GM12801 (cell line): Measurements from ENCODE around the gene ITPRID1.

Source experiments
- TF ChIP-seq, protein P1 (sequence below): IDR thresholded peaks from one replicate; pipeline ENCODE4 v1.5.1; 2011; ENCODE audit warnings: control low read depth; ENCODE audit not compliant: insufficient read length; ENCODE audit errors: extremely low read depth

ITPRID1 gene

GRCh38 chr7:31478018-31478417 lies 35.9 kb upstream of the ITPRID1 start:
- TF ChIP-seq, protein P1, sequence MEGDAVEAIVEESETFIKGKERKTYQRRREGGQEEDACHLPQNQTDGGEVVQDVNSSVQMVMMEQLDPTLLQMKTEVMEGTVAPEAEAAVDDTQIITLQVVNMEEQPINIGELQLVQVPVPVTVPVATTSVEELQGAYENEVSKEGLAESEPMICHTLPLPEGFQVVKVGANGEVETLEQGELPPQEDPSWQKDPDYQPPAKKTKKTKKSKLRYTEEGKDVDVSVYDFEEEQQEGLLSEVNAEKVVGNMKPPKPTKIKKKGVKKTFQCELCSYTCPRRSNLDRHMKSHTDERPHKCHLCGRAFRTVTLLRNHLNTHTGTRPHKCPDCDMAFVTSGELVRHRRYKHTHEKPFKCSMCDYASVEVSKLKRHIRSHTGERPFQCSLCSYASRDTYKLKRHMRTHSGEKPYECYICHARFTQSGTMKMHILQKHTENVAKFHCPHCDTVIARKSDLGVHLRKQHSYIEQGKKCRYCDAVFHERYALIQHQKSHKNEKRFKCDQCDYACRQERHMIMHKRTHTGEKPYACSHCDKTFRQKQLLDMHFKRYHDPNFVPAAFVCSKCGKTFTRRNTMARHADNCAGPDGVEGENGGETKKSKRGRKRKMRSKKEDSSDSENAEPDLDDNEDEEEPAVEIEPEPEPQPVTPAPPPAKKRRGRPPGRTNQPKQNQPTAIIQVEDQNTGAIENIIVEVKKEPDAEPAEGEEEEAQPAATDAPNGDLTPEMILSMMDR: no peak

- TF ChIP-seq, protein P1: no peak
Observed at GRCh38 chr7:31478721-31479120, 35.2 kb upstream of the ITPRID1 start.

- TF ChIP-seq, protein P1: no peak
Observed at GRCh38 chr7:31487071-31487470, 26.8 kb upstream of the ITPRID1 start.

GRCh38 chr7:31487476-31487875 lies 26.4 kb upstream of the ITPRID1 start:
- TF ChIP-seq, protein P1: no peak

GRCh38 chr7:31488562-31489203 lies 25.2 kb upstream of the ITPRID1 start:
- TF ChIP-seq, protein P1: no peak

DNA sequence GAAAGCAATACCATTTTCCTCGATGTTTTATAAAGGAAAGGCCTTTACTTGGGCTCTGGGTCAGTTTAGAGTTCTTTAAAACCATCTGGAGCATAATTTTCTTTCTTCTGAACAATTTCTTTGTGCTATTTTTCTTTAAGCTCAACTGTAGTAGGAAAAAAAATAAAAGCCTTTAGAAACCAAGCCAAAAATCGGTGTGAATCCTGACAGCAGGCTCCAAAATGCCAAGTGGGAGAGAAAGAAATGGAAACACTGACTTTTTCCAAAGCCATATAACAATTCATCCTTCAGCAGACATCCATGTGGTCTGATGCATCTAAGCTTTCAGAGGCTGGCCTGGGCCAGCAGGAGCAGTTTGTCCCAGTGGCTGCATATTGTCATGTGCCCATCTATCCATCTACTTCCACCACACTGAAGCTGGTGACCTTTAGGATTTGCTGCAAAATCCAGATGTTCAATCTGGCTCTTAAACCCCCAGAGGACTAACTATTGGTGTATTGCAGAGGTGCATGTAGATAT lies 23.0 kb upstream of the ITPRID1 start:
- TF ChIP-seq, protein P1: no peak

DNA sequence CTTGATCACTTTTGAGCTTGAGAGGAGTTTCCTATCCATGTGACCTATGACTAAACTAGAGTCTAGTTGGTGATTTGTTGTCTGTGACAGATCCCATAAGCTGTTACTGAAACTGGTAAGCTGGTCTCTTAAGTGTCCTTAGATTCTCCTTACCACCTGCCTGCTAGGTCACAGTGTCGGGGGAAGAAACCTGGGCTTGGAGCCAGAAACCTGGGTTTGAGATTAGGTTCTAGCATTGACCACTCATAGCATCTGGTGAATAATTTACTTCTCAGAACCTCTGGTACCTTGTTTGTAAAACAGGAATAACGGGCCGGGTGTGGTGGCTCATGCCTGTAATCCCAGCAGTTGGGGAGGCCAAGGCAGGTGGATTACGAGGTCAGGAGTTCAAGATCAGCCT lies 21.8 kb upstream of the ITPRID1 start:
- TF ChIP-seq, protein P1: no peak
